Muscle layer of duodenum (tissue), 2 donors: ENCODE results near the gene EFCAB6.

Source experiments
- H3K27ac ChIP-seq: one replicate; pipeline ENCODE4 v1.7.0; 2013; ENCODE audit warnings: mild to moderate bottlenecking, low read length
- H3K27me3 ChIP-seq: one replicate; pipeline ENCODE4 v1.7.0; 2013; ENCODE audit warnings: low read depth, mild to moderate bottlenecking, control low read depth, low read length
- H3K36me3 ChIP-seq, 2 donors: one replicate each; pipeline ENCODE4 v1.7.0; 2013; ENCODE audit warnings: low read length in 2 of 2, control low read depth in 1 of 2, mild to moderate bottlenecking in 1 of 2; ENCODE audit not compliant: insufficient read depth in 2 of 2, control insufficient read depth in 1 of 2
- H3K4me1 ChIP-seq, 2 donors: one replicate each; pipeline ENCODE4 v1.7.0; 2013; ENCODE audit warnings: low read length in 2 of 2, mild to moderate bottlenecking in 2 of 2, control low read depth in 1 of 2, moderate library complexity in 1 of 2; ENCODE audit not compliant: insufficient read depth in 2 of 2, control insufficient read depth in 1 of 2
- H3K4me3 ChIP-seq, 2 donors: one replicate each; pipeline ENCODE4 v1.7.0; 2013; ENCODE audit warnings: low read length in 2 of 2, low read depth in 1 of 2, mild to moderate bottlenecking in 1 of 2
- H3K9me3 ChIP-seq, 2 donors: one replicate each; pipeline ENCODE4 v1.7.0; 2013; ENCODE audit warnings: low read length in 2 of 2, control low read depth in 1 of 2, mild to moderate bottlenecking in 1 of 2; ENCODE audit not compliant: control insufficient read depth in 1 of 2
- donor health status: healthy.

Gene EFCAB6

DNA sequence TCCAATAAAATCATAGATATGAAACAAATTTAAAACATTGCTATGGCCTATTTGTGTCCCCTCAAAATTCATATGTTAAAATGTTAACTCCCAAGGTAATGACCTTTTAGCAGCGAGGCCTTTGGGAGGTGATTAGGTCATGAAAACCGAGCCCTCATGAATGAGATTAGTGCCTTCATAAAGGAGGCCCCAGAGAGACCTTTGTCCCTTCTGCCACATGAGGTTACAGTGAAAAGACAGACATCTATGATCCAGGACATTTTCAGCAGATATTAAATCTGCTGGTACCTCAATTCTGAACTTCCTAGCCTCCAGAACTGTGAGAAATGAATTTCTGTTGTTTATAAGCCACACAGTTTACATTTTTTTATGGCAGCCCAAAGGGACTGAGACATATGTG, 228.6 kb downstream of the EFCAB6 start:
- Histone ChIP-seq H3K4me1 (no peaks in the 10 kb centered on the region), H3K9me3 (peaks cover 8 to 24% of the 10 kb centered on the region in 2 donors), H3K27me3 (no peaks in the 10 kb centered on the region), H3K36me3 (peaks cover 0 to 13% of the 10 kb centered on the region in 2 donors), H3K27ac (no peak overlapping the region), H3K4me3 (no peak overlapping the region)

DNA sequence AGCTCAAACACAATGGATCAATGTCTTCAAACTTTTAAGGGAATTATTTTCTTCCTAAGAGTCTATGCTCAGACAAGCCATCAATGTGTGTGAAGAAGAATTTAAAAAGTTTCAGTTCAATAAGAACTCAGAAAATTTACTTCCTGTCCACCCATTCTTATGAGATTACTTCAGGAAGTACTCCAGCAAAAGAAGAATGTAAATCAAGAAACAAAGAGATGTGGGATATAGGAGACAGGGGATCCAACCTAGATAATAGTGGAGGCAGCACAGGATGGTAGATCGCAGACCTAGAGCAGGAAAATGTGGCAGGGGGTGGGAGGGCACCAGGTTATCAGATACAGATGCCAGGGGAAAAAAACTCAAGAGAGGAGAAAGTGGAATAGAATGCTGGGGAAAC, 229.7 kb downstream of the EFCAB6 start:
- peaks cover 8 to 22% of the 10 kb centered on the region in 2 donors for H3K9me3 ChIP-seq
- no peaks in the 10 kb centered on the region for H3K27me3 ChIP-seq
- H3K4me1 ChIP-seq, result no peaks in the 10 kb centered on the region
- H3K27ac ChIP-seq, result no peak overlapping the region
- no peak overlapping the region for H3K4me3 ChIP-seq
- H3K36me3 ChIP-seq, result peaks cover 0 to 9% of the 10 kb centered on the region in 2 donors

- Histone ChIP-seq H3K9me3 (peaks cover 8 to 18% of the 10 kb centered on the region in 2 donors), H3K36me3 (no peaks in the 10 kb centered on the region), H3K4me1 (no peaks in the 10 kb centered on the region), H3K27ac (no peak overlapping the region), H3K27me3 (no peaks in the 10 kb centered on the region), H3K4me3 (no peak overlapping the region)
Measured at GRCh38 chr22:43580271-43580750, 231.8 kb downstream of the EFCAB6 start.

GRCh38 chr22:43574738-43575137, 237.4 kb downstream of the EFCAB6 start:
- Histone ChIP-seq H3K4me1 (no peaks in the 10 kb centered on the region), H3K9me3 (no peaks in the 10 kb centered on the region), H3K27ac (no peak overlapping the region), H3K27me3 (no peaks in the 10 kb centered on the region), H3K36me3 (no peaks in the 10 kb centered on the region), H3K4me3 (no peak overlapping the region)

- H3K4me3 ChIP-seq, result no peak overlapping the region
- H3K36me3 ChIP-seq, result no peaks in the 10 kb centered on the region
- H3K27me3 ChIP-seq, result no peaks in the 10 kb centered on the region
- no peak overlapping the region for H3K27ac ChIP-seq
- H3K4me1 ChIP-seq, result no peaks in the 10 kb centered on the region
- no peaks in the 10 kb centered on the region for H3K9me3 ChIP-seq
Measured at GRCh38 chr22:43572710-43573109, 239.4 kb downstream of the EFCAB6 start.

GRCh38 chr22:43571181-43571580, 240.9 kb downstream of the EFCAB6 start:
- Histone ChIP-seq H3K27me3 (no peaks in the 10 kb centered on the region), H3K36me3 (no peaks in the 10 kb centered on the region), H3K27ac (no peak overlapping the region), H3K9me3 (no peaks in the 10 kb centered on the region), H3K4me3 (no peak overlapping the region), H3K4me1 (no peaks in the 10 kb centered on the region)

DNA sequence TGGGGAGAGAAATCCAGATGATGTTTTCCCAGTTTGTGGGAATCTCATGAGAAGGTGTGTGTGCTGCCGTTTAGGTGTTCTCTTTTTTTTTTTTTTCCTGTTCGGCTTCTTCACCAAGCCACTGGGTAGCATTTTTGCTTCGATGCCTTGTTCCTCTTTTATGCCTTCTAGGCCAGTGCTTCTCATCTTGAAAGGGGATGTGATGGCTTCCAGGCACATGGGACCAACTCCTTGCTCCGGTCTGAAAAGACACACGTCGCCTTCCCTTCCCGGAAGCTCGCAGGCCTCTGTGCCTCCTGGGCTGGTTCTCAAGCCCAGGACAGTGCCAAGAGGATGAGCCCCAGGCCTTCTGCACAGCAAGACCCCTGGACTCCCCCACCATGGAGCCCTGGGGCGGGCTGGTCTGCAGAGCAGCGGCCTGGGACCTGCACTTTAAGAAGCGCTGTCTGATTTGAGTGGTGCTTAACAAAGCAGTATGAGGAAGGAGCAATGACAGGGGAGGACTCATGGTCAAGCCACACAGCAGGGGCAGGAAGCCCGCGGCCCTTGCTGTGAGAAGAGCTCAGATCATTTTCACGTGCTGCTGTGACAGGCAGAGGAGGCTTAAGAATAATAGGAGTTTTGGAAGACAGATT, 241.5 kb downstream of the EFCAB6 start:
- Histone ChIP-seq H3K4me3 (no peak overlapping the region), H3K4me1 (no peaks in the 10 kb centered on the region), H3K9me3 (no peaks in the 10 kb centered on the region), H3K27me3 (no peaks in the 10 kb centered on the region), H3K27ac (no peak overlapping the region), H3K36me3 (no peaks in the 10 kb centered on the region)

- Histone ChIP-seq H3K4me3 (no peak overlapping the region), H3K27me3 (no peaks in the 10 kb centered on the region), H3K36me3 (no peaks in the 10 kb centered on the region), H3K4me1 (no peaks in the 10 kb centered on the region), H3K27ac (no peak overlapping the region), H3K9me3 (no peaks in the 10 kb centered on the region)
Measured at GRCh38 chr22:43569111-43569510, 243.0 kb downstream of the EFCAB6 start.

DNA sequence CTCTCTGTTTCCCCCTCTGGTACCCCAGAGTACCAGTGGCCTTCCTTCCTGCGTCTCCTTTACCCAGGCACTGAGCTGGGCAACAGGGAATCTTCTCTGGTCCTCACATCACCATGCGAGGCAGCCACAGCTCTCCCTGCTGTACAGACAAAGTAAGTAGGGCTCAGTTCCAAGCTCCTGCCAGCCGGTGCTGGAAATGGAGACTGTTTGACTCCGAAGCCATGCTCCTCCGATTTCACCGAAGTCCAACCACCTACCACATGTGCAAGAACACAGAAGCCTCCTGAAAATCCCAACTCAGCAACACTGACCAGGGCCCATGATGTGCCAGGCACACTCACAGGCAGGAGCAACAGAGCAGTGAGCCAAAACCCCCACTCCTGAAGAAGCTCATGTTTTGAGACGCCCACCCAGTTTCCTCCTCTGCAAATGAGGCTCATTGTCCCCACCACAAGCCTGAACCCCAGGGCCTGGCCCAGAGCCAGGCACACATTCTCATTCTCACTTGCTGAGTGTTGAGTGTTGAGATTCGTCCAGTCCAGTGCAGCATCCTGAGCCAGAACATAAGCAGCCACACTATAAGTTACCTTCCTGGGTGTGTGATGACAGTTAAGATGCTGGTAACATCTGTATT, 244.3 kb downstream of the EFCAB6 start:
- Histone ChIP-seq H3K27me3 (no peaks in the 10 kb centered on the region), H3K36me3 (no peaks in the 10 kb centered on the region), H3K9me3 (no peaks in the 10 kb centered on the region), H3K4me3 (no peak overlapping the region), H3K4me1 (no peaks in the 10 kb centered on the region), H3K27ac (no peak overlapping the region)

DNA sequence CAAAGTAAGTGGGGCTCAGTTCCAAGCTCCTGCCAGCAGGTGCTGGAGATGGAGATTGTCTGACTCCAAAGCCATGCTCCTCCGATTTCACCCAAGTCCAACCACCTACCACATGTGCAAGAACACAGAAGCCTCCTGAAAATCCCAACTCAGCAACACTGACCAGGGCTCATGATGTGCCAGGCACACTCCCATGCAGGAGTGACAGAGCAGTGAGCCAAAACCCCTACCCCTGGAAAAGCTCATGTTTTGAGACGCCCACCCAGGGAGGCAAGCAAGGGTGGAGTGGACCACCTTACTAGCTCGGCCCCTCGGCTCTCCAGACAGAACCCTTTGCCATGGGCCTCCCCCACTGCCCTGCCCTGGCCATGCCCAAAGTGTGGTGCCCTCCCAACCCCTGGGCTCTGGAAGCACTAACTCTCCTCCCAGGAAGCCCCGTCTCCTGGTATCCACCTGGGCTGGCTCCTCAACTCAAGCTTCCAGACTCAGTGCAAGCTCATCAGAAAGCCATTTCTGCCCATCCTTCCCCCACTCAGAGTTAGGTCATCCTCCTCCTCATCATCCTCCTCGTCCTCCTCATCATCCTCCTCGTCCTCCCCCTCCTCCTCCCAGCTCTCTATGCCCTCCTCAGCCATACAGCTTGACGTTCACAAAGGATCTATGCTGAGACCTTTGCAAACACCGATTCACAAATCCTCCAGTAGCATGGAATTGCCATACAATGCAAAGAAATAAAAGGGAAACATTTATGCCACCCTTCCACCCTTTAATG, 245.4 kb downstream of the EFCAB6 start:
- no peak overlapping the region for H3K4me3 ChIP-seq
- no peaks in the 10 kb centered on the region for H3K27me3 ChIP-seq
- H3K36me3 ChIP-seq, result no peaks in the 10 kb centered on the region
- no peaks in the 10 kb centered on the region for H3K9me3 ChIP-seq
- no peaks in the 10 kb centered on the region for H3K4me1 ChIP-seq
- H3K27ac ChIP-seq, result no peak overlapping the region

- H3K4me3 ChIP-seq, result no peak overlapping the region
- no peak overlapping the region for H3K27ac ChIP-seq
- H3K27me3 ChIP-seq, result no peaks in the 10 kb centered on the region
- H3K36me3 ChIP-seq, result no peaks in the 10 kb centered on the region
- H3K4me1 ChIP-seq, result no peaks in the 10 kb centered on the region
- H3K9me3 ChIP-seq, result no peaks in the 10 kb centered on the region
Measured at GRCh38 chr22:43566021-43566420, 246.1 kb downstream of the EFCAB6 start.
